Stomach smooth muscle (tissue), 2 donors: ENCODE measurements around the gene CDC42BPA.
"Not testable (repeated sequence)": the region's sequence is repeated elsewhere in the genome, so short reads cannot be mapped to it uniquely, and the experiment has no call there.

Source experiments
- H3K27ac ChIP-seq: one replicate; pipeline ENCODE4 v1.7.0; 2013; ENCODE audit warnings: mild to moderate bottlenecking, low read length, inconsistent platforms
- H3K27me3 ChIP-seq, 2 donors: one replicate each; pipeline ENCODE4 v1.7.0; 2013; ENCODE audit warnings: low read length in 2 of 2; ENCODE audit not compliant: insufficient read depth in 2 of 2, control insufficient read depth in 1 of 2
- H3K36me3 ChIP-seq, 2 donors: one replicate each; pipeline ENCODE4 v1.7.0; 2013; ENCODE audit warnings: low read length in 2 of 2; ENCODE audit not compliant: control insufficient read depth in 2 of 2, insufficient read depth in 2 of 2
- H3K4me1 ChIP-seq: one replicate; pipeline ENCODE4 v1.7.0; 2013; ENCODE audit warnings: low read length; ENCODE audit not compliant: control insufficient read depth, insufficient read depth
- H3K4me3 ChIP-seq, 2 donors: one replicate each; pipeline ENCODE4 v1.7.0; 2013; ENCODE audit warnings: low read length in 2 of 2
- H3K9ac ChIP-seq, 2 donors: one replicate each; pipeline ENCODE4 v1.7.0; 2013; ENCODE audit warnings: low read length in 2 of 2, mild to moderate bottlenecking in 1 of 2
- H3K9me3 ChIP-seq, 2 donors: one replicate each; pipeline ENCODE4 v1.7.0; 2013; ENCODE audit warnings: low read length in 2 of 2; ENCODE audit not compliant: control insufficient read depth in 2 of 2
- donor health status: healthy.
- donor health status: Pancreatic carcinoma.

CDC42BPA gene

DNA sequence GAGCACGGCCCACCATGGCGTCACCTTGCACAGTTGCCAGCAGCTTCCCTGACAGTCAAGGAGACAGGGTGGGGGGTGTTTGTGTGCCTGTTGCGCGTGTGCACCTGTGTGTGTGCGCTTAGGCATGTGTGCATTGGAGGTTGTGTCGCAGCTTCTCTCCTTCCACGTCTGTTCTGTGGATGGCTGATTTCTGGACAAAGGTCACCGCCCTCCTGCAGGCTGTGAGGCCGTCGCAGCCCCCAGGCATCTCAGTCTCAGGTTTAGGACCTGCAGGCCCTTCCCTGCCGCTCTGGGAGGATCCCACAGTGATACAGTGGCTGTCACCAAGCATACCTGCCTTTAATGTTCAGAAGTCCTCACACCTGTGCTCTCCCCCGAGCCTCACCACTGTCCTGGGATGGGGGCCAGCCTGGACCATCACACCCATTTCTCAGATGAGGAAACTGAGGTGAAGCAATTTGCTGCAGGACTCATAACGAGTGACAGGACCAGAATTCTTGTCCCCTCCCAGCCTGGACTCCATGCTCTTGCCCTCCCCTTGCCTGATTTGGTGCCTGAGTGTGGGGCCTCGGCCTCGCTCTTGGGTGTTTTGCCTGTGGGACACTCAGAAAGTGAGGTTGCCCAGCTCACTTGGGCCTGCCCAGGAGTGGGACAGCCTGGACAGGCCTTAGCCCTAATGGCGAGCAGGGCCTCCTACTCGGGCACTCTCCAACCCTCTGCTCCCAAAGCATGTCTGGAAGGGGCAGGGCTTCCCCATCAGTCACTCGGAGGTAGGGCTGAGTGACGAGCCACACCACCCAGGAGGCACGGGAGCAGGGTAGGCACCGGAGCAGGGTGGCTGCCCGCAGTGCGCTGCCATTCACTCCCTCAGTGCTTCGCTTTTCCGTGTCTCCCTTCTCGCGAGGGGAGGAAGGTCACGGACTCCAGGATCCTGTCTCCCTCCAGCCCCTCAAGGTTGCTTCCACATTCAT is 355.6 kb downstream of the CDC42BPA start:
- H3K27me3 ChIP-seq = no peaks in the 10 kb centered on the region
- peaks cover 0 to 16% of the 10 kb centered on the region in 2 donors for H3K36me3 ChIP-seq
- no peak overlapping the region for H3K27ac ChIP-seq
- H3K9me3 ChIP-seq = no peaks in the 10 kb centered on the region
- peaks cover 7% of the 10 kb centered on the region for H3K4me1 ChIP-seq
- no peak overlapping the region for H3K9ac ChIP-seq
- H3K4me3 ChIP-seq = no peak overlapping the region

DNA sequence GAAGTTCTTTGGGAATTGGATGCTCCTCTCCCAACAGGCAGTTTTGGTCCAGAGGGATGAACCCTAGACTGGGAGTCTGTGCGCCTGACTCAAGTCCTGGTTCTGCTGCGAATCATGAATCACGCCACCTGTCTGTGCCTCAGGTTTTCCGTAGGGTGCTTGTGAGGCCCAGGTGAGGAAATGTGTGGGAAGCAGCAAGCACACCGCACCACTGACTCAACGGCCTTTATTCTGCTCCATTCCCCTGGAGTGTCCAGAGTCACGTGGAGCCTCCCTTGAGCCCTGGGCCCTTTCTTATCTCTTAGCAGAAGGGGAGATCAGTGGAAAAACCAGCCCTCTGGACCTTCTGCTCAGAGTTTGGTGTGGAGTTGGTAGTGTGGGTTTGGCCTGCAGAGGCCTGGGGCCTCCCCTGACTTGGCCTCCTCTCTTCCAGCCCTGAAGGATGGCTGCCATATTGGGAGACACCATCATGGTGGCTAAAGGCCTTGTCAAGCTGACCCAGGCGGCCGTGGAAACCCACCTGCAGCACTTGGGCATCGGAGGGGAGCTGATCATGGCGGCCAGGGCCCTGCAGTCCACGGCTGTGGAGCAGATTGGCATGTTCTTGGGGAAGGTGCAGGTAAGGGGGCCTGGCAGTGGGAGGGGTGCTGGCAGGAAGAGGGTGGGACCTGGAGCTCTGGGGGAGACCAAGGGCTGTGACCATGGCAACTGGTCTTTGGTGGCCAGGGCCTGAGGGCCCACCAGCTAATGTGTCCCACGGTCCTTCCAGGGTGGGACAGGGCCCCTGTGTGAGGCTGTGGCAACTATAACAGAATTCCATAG is 357.1 kb downstream of the CDC42BPA start:
- H3K27ac ChIP-seq = no peak overlapping the region
- peaks cover 7% of the 10 kb centered on the region for H3K4me1 ChIP-seq
- H3K27me3 ChIP-seq = no peaks in the 10 kb centered on the region
- H3K9me3 ChIP-seq = no peaks in the 10 kb centered on the region
- no peak overlapping the region for H3K9ac ChIP-seq
- peaks cover 0 to 13% of the 10 kb centered on the region in 2 donors for H3K36me3 ChIP-seq
- H3K4me3 ChIP-seq = no peak overlapping the region

DNA sequence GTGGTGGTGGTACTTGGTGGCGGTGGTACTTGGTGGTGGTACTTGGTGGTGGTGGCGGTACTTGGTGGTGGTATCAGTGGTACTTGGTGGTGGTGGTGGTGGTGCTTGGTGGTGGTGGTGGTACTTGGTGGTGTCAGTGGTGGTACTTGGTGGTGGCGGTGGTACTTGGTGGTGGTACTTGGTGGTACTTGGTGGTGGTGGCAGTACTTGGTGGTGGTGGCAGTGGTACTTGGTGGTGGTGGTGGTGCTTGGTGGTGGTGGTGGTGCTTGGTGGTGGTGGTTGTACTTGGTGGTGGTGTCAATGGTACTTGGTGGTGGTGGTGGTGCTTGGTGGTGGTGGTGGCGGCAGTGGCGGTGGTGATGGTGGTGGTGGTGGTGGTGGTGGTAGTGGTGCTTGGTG is 358.0 kb downstream of the CDC42BPA start:
- no peaks in the 10 kb centered on the region for H3K27me3 ChIP-seq
- peaks cover 0 to 5% of the 10 kb centered on the region in 2 donors for H3K36me3 ChIP-seq
- H3K27ac ChIP-seq = no peak overlapping the region
- peaks cover 7% of the 10 kb centered on the region for H3K4me1 ChIP-seq
- H3K9me3 ChIP-seq = no peaks in the 10 kb centered on the region
- H3K9ac ChIP-seq = no peak overlapping the region
- H3K4me3 ChIP-seq = no peak overlapping the region

DNA sequence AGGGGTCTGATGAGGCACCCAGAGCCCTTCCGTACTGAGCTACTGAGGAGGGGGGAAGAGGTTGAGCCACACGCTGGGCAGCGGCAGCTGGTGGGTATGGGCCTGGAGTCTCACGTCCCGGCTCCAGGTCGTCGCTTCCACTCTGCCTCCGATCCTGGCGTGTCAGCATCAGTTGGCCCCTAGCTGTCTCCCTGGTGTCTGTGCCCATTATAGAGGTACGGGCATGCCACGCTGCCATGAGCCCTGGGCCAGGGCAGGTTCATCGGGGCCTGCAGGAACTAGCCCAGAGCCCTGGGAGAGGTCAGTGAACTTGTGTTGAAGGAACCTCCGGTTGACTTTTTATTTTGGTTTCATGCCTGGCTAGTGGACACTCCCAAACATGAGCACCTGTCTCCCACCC is 360.0 kb downstream of the CDC42BPA start:
- Histone ChIP-seq H3K27me3 (no peaks in the 10 kb centered on the region), H3K4me1 (peaks cover 2% of the 10 kb centered on the region), H3K36me3 (peaks cover 0 to 4% of the 10 kb centered on the region in 2 donors), H3K9me3 (no peaks in the 10 kb centered on the region), H3K4me3 (no peak overlapping the region), H3K9ac (no peak overlapping the region), H3K27ac (no peak overlapping the region)

DNA sequence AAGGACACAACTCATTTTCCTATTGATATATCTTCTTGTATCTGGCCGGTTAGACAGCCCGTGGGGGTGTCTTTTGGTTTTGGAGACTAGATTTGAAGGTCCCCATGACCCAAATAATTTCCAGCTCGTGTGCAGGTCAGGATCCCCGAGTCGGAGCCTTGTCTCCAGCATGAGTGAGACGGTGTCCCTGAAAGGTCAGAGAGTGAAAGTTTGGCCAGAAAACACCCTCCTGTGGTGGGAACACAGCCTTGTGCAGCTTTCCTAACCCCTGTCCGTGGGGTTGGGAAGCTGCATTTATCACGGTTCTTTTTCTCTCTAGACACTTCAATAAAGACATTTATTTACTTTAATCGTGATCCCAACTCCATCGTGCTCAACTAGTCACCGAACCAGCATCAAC is 360.6 kb downstream of the CDC42BPA start:
- Histone ChIP-seq H3K4me3 (no peak overlapping the region), H3K9ac (no peak overlapping the region), H3K27me3 (no peaks in the 10 kb centered on the region), H3K4me1 (peaks cover 5% of the 10 kb centered on the region), H3K36me3 (peaks cover 0 to under 1% of the 10 kb centered on the region in 2 donors), H3K9me3 (no peaks in the 10 kb centered on the region), H3K27ac (no peak overlapping the region)

DNA sequence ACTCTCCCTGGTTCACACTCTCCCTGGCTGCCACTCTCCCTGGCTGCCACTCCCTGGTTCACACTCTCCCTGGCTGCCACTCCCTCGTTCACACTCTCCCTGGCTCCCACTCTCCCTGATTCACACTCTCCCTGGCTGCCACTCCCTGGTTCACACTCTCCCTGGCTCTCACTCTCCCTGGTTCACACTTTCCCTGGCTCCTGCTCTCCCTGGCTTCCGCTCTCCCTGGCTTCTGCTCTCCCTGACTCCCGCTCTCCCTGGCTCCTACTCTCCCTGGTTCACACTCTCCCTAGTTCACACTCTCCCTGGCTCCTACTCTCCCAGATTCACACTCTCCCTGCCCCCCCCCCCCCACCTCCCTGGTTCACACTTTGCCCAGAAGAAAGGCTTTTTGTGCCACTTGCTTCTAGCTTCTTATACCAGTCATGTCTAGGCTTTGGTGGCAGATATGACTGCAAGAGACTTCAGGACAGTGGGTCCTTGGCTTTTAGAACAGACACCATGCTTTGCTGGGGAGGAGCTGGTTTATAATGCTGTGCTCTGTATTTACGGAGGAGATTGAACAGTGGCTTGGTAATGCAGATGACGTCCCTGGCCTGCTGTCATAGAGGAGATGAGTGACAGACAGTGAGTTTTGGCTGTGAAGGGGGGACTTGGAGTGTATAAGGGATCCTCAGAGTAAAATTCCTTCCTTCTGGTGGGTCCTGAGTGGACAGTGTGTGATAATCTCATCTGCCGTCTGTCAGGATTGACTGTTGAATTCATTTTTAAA is 361.2 kb downstream of the CDC42BPA start:
- Histone ChIP-seq H3K4me3 (no peak overlapping the region), H3K27me3 (no peaks in the 10 kb centered on the region), H3K27ac (no peak overlapping the region), H3K36me3 (no peaks in the 10 kb centered on the region), H3K4me1 (peaks cover 5% of the 10 kb centered on the region), H3K9ac (no peak overlapping the region), H3K9me3 (no peaks in the 10 kb centered on the region)

DNA sequence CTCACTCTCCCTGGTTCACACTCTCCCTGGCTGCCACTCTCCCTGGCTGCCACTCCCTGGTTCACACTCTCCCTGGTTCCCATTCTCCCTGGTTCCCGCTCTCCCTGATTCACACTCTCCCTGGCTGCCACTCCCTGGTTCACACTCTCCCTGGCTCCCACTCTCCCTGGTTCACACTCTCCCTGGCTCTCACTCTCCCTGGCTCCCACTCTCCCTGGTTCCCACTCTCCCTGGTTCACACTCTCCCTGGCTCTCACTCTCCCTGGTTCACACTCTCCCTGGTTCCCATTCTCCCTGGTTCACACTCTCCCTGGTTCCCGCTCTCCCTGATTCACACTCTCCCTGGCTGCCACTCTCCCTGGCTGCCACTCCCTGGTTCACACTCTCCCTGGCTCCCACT is 362.4 kb downstream of the CDC42BPA start:
- not testable (repeated sequence) for H3K9me3 ChIP-seq, H3K4me1 ChIP-seq

DNA sequence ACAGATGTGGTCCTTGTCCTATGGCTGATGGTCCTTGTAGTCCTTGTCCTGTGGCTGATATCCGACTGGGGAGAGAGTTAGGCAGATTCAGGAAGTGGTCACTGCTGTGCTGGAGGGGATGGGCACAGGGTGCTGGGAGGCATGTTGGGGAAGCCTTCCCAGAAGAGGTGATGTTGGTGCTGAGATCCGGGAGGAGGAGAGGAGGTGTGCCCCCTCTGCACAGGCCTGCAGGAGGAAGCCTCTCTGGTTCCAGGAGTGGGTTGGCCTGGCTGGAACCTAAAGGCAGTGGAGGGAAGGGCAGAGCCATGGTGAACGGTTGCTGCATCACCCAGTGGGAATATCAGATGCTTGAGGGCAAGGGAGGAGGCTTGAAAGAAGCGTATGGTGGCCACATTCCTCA is 363.5 kb downstream of the CDC42BPA start:
- Histone ChIP-seq H3K27ac (no peak overlapping the region), H3K4me1 (peaks cover 5% of the 10 kb centered on the region), H3K27me3 (no peaks in the 10 kb centered on the region), H3K36me3 (no peaks in the 10 kb centered on the region), H3K9ac (no peak overlapping the region), H3K4me3 (no peak overlapping the region), H3K9me3 (no peaks in the 10 kb centered on the region)

More for the DNA sequence above, 362.4 kb downstream of the CDC42BPA start:
- H3K36me3 ChIP-seq, H3K4me3 ChIP-seq, H3K27me3 ChIP-seq, H3K27ac ChIP-seq, H3K9ac ChIP-seq: not testable (repeated sequence)

DNA sequence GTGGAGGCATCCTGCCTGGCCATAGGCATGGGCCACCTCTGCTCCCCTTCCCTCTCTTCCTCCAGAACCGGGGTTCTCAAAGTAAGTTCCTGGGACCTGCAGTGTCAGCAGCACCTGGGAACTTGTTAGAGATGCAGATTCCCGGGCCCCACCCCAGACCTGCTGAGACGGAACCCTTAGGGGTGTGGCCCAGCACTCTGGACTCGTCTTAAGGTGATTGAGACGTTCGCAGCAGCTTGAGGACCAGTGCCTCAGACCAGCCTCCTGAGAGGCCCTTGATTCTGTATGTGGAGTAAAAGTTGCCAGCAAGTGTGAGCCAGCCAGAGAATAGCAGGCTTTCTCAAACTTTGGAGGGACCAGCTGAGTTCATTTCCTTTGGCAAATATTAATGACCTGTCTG is 364.0 kb downstream of the CDC42BPA start:
- no peak overlapping the region for H3K4me3 ChIP-seq
- no peaks in the 10 kb centered on the region for H3K27me3 ChIP-seq
- peaks cover 5% of the 10 kb centered on the region for H3K4me1 ChIP-seq
- no peak overlapping the region for H3K9ac ChIP-seq
- H3K27ac ChIP-seq = no peak overlapping the region
- no peaks in the 10 kb centered on the region for H3K36me3 ChIP-seq
- H3K9me3 ChIP-seq = no peaks in the 10 kb centered on the region

DNA sequence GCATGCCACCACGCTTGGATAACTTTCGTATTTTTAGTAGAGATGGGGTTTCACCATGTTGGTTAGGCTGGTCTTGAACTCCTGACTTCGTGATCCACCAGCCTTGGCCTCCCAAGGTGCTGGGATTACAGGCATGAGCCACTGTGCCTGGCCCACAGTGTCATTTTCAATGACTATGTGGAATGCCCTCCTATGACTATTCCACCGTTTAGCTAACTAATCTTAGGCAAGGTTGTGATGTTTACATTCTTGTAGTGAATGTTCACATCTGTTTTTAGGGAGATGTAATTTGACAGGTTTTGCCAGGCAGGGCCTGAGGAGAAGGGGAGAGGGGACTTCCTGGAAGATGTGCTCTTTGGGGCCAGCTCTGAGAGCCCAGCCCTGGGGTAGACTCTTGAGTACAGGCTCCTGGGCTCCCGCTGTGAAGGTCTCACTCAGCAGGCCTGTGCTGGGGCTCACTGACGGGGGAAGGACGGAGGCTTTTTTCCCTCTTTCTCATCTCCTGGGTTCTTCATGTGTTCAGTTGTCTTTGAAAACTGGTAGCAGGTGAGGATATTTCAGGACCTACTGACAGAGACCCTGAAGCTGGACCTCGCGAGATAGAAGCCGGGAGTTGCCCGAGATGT is 365.0 kb downstream of the CDC42BPA start:
- H3K4me1 ChIP-seq = peaks cover 5% of the 10 kb centered on the region
- H3K36me3 ChIP-seq = no peaks in the 10 kb centered on the region
- no peak overlapping the region for H3K9ac ChIP-seq
- H3K27me3 ChIP-seq = no peaks in the 10 kb centered on the region
- H3K27ac ChIP-seq = no peak overlapping the region
- no peak overlapping the region for H3K4me3 ChIP-seq
- H3K9me3 ChIP-seq = no peaks in the 10 kb centered on the region
